NAMALWA (cell line): ENCODE measurements around the gene SP1.
"Not testable (repeated sequence)": the region's sequence is repeated elsewhere in the genome, so short reads cannot be mapped to it uniquely, and the experiment has no call there.

Experiments used
- DNase-seq: peaks from one replicate; pipeline ENCODE4 v3.0.0-alpha.2; 2015; ENCODE audit warnings: low spot score

Gene SP1

GRCh38 chr12:53361638-53362037 is 18.3 kb upstream of the SP1 start:
- not testable (repeated sequence) for DNase-seq

DNA sequence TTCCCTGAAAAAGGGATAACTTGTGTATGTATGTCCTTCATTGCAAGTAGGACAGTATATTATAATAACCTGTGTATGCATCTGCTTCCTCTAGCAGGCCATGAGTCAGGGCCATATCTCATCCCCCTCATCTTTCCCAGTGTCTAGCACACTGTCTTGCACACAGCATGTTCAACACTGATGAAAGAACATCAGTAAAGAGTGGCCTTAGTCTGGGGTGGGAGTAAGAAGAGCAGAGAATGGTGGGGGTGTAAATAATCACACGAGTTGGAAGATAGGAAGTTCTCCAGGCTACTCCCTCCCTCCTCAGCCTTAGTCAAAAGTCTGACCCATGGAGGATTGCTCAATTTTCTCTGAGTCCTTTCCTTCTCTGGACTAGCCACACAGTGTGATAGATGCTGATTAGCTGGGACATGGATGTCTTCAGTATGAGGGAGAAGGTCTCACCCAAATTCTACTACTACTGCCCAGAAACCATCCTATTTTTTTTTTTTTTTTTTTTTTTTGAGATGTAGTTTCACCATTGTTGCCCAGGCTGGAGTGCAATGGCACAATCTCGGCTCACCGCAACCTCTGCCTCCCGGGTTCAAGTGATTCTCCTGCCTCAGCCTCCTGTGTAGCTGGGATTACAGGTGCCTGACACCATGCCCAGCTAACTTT is 14.6 kb upstream of the SP1 start:
- no peak for DNase-seq

DNA sequence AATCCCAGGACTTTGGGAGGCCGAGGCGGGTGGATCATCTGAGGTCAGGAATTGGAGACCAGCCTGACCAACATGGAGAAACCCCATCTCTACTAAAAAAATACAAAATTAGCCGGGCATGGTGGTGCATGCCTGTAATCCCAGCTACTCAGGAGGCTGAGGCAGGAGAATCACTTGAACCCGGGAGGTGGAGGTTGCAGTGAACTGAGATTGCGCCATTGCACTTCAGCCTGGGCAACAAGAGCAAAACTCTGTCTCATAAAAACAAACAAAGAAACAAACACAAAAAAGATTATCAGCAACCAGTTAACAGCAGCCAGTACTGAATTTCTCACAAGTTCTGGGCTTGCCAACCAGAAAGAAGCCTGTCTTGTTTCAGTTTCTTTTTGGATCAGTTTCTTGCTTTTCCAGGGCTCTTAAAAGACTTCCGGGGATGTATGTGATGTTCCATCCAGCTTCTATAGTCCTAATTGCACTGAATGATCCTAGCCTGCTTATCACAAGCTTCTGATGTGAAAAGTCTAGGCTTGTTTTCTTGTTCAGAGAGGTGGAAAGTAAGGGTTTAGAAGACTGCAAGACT is 6.3 kb upstream of the SP1 start:
- DNase-seq, result not testable (repeated sequence)

GRCh38 chr12:53374277-53374676 is 5.7 kb upstream of the SP1 start:
- DNase-seq, result not testable (repeated sequence)

GRCh38 chr12:53376747-53377146 is 3.2 kb upstream of the SP1 start:
- DNase-seq, result no peak

DNA sequence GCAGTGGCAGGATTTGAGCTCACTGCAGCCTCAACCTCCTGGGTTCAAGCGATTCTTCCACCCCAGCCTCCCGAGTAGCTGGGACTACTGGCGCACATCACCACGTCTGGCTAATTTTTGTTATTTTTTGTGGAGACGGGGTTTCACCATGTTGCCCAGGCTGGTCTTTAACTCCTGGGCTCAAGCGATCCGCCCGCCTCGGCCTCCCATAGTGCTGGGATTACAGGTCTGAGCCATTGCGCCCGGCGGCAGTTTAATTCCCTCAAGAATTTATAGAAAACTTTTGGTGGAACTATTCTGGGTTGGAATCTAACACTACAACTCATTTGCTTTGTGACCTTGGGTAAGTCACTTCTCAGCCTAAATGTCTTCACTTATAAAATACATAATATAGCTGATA is 1.8 kb upstream of the SP1 start:
- DNase-seq, result no peak

DNA sequence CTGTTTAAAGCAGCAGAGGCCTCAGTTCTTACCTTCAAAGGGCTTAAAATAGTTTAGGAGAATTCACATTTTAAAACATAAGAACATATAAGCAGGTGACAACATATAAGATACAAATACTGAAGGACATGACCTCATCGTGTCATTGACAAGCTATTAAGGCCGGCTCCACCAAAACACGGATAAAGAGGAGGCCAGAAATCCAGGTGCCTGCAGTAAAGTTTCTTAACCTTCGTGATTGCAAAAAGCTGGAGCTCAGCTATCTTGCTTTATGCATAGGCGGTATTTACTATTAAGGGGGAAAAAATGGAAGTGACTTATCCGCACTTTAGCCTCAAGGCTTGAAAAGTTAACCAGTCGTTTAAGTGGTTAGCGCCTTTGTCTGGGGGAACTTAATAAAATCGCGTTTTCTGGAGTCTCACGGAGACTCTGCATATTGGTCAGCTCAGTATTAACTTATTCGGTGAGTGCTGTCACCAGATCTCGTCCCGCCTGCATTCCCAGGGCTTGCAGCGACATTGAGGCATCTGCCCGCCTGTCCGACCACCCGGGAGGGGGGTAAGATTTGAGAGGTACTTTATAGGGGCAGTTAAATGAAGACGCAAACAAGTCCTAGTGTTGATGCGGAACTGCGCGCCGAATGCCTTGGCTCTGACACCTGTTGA is 1.1 kb upstream of the SP1 start:
- DNase-seq, result no peak

- peak; percentile 100 for DNase-seq
Measured at GRCh38 chr12:53379389-53380103, 430 bp upstream of the SP1 start.

DNA sequence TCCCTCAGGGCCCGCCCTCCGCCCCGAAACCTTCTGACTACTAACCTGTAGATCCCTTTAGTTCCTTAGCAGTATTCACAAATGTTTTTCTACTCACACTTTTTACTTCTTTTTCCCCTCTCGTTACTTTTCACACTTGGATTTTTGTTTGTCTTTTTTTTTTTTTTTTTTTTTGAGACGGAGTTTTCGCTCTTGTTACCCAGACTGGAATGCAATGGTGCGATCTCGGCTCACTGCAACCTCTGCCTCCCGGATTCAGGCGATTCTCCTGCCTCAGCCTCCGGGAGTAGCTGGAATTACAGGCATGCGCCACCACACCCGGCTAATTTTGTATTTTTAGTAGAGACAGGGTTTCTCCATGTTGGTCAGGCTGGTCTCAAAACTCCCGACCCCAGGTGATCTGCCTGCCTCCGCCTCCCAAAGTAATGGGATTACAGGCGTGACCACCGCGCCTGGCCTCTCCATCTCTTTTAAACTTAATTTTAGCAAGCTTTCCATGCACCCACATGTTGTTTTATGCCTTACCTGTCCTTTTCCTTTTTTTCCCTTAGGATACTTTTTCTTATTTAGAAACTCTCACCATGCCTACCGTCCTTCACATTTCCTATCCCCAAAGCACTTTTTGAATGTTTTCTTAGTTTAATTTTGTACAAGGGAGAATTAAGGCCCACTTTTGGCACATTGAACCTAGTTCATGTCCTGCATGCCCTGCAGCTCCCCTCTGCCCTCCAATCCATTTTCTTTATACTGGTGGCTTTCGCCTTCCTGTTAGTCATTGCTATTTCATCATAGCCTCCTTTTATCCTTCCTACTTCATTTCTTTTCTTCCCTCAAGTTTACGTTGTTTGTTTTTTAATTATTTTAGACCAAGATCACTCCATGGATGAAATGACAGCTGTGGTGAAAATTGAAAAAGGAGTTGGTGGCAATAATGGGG is 1.1 kb downstream of the SP1 start:
- peak; percentile 20 for DNase-seq

- DNase-seq, result peak; percentile 68
Measured at GRCh38 chr12:53381731-53382630, 2.0 kb downstream of the SP1 start.

- no peak for DNase-seq
Measured at GRCh38 chr12:53383258-53383657, 3.3 kb downstream of the SP1 start.

DNA sequence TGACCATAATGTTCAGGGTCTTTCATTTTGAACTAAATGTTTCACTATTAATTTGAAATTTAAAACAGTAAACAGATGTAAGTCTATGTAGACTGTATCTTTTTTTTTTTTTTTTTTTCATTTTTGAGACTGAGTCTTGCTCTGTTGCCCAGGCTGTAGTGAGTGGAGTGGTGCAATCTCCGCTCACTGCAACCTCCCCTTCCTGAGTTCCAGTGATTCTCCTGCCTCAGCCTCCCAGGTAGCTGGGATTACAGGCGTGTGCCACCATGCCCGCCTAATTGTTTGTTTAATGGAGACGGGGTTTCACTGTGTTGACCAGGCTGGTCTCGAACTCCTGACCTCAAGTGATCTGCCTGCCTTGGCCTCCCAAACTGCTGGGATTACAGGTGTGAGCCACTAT is 6.4 kb downstream of the SP1 start:
- DNase-seq, result not testable (repeated sequence)

- no peak for DNase-seq
Measured at GRCh38 chr12:53388932-53389331, 9.0 kb downstream of the SP1 start.

- no peak for DNase-seq
Measured at GRCh38 chr12:53389702-53390101, 9.7 kb downstream of the SP1 start.

- DNase-seq, result no peak
Measured at GRCh38 chr12:53391724-53392123, 11.7 kb downstream of the SP1 start.

DNA sequence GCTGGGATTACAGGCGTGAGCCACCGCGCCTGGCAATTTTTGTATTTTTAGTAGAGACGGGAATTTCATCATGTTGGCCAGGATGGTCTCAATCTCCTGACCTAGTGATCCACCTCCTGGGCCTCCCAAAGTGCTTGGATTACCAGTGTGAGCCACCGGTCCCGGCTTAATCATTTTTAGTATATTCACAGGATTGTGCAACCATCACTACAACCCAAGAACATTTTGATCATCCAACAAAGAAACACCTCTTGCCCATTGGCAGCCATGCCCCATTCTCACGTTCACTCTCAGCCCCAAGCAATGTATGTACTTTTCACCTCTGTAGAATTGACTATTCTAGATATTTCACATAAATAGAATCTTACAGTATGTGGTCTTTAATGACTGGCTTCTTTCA is 19.9 kb downstream of the SP1 start:
- no peak for DNase-seq

DNA sequence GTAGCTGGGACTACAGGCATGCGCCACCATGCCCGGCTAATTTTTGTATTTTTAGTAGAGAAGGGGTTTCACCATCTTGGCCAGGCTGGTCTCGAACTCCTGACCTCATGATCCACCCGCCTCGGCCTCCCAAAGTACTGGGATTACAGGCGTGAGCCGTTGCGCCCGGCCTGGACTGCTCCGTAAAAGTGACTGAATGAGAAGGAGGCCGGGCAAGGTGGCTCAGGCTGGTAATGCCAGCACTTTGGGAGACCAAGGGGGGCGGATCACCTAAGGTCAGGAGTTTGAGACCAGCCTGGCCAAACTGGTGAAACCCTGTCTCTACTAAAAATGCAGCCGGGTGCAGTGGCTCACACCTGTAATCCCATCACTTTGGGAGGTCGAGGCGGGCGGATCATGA is 22.4 kb downstream of the SP1 start:
- not testable (repeated sequence) for DNase-seq

DNA sequence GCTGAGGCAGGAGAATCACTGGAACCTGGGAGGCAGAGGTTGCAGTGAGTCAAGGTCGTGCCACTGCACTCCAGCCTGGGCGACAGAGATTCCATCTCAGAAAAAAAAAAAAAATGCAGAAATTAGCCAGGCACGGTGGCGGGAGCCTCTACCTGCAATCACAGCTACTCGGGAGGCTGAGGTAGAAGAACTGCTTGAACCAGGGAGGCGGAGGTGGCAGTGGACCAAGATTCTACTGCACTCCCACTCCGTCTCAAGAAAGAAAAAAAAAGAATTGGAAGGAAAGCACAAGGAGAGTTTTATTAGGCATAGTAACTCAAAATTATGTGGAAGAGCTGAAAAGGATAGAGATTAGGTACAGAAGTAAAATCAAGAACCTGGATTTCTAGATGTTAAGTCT is 22.9 kb downstream of the SP1 start:
- DNase-seq, result no peak

GRCh38 chr12:53410951-53411350 is 31.0 kb downstream of the SP1 start:
- no peak for DNase-seq

- no peak for DNase-seq
Measured at GRCh38 chr12:53413485-53414204, 33.7 kb downstream of the SP1 start.
